GM19455 (cell line): ENCODE measurements around the gene RLN3.
A peak's percentile ranks its signal among the peaks of the same experiment; 100 is the strongest.

Source experiments
- ATAC-seq: cut with Tn5 transposase; IDR thresholded peaks from one replicate; pipeline ENCODE4 v1.9.1; 2021; ENCODE audit not compliant: unreplicated experiment

RLN3 gene

GRCh38 chr19:14052470-14052869 lies 24.5 kb downstream of the RLN3 start:
- ATAC-seq = no peak

- no peak for ATAC-seq
These were observed 25.1 kb downstream of the RLN3 start for GRCh38 chr19:14053032-14053431.

- no peak for ATAC-seq
These were observed 25.6 kb downstream of the RLN3 start for GRCh38 chr19:14053500-14053899.

- ATAC-seq = no peak
These were observed 26.2 kb downstream of the RLN3 start for GRCh38 chr19:14054099-14054498.

- ATAC-seq = no peak
These were observed 26.8 kb downstream of the RLN3 start for GRCh38 chr19:14054721-14055120.

- no peak for ATAC-seq
These were observed 27.4 kb downstream of the RLN3 start for GRCh38 chr19:14055396-14055795.

- ATAC-seq = no peak
These were observed 28.2 kb downstream of the RLN3 start for GRCh38 chr19:14056069-14056666.

- no peak for ATAC-seq
These were observed 28.9 kb downstream of the RLN3 start for GRCh38 chr19:14056741-14057356.

- ATAC-seq = no peak
These were observed 30.5 kb downstream of the RLN3 start for GRCh38 chr19:14058182-14059092.

- ATAC-seq = no peak
These were observed 31.1 kb downstream of the RLN3 start for GRCh38 chr19:14059093-14059480.

- no peak for ATAC-seq
These were observed 31.8 kb downstream of the RLN3 start for GRCh38 chr19:14059652-14060155.

GRCh38 chr19:14061081-14061749 lies 33.3 kb downstream of the RLN3 start:
- no peak for ATAC-seq

GRCh38 chr19:14061751-14062557 lies 34.0 kb downstream of the RLN3 start, which contains the start of gene PALM3:
Gene PALM3, minus strand, starts transcription at chr19:14062076. Its CDS starts 96 bp downstream, at chr19:14061980.
- ATAC-seq = no peak

GRCh38 chr19:14062558-14062855 lies 34.6 kb downstream of the RLN3 start:
- ATAC-seq = no peak

GRCh38 chr19:14063105-14063504 lies 35.2 kb downstream of the RLN3 start:
- ATAC-seq = no peak

- no peak for ATAC-seq
These were observed 38.2 kb downstream of the RLN3 start for GRCh38 chr19:14066134-14066533.

- ATAC-seq = no peak
These were observed 42.5 kb downstream of the RLN3 start for GRCh38 chr19:14070268-14071050.

- ATAC-seq = peak; percentile 5
These were observed 44.8 kb downstream of the RLN3 start, which contains the start of gene MISP3 for GRCh38 chr19:14072535-14073260. Gene MISP3, plus strand, starts transcription at chr19:14072786. Its CDS starts 524 bp downstream, at chr19:14073310.
